ENCODE measurements around the gene SELENOM.
A peak's percentile ranks its signal among the peaks of the same experiment; 100 is the strongest.
"Not testable (repeated sequence)": the region's sequence is repeated elsewhere in the genome, so short reads cannot be mapped to it uniquely, and the experiment has no call there.

SELENOM gene

GRCh38 chr22:31090217-31091085 is 16.9 kb downstream of the SELENOM start:
- DNase-seq (ENCODE audit: low read depth), result no peak

DNA sequence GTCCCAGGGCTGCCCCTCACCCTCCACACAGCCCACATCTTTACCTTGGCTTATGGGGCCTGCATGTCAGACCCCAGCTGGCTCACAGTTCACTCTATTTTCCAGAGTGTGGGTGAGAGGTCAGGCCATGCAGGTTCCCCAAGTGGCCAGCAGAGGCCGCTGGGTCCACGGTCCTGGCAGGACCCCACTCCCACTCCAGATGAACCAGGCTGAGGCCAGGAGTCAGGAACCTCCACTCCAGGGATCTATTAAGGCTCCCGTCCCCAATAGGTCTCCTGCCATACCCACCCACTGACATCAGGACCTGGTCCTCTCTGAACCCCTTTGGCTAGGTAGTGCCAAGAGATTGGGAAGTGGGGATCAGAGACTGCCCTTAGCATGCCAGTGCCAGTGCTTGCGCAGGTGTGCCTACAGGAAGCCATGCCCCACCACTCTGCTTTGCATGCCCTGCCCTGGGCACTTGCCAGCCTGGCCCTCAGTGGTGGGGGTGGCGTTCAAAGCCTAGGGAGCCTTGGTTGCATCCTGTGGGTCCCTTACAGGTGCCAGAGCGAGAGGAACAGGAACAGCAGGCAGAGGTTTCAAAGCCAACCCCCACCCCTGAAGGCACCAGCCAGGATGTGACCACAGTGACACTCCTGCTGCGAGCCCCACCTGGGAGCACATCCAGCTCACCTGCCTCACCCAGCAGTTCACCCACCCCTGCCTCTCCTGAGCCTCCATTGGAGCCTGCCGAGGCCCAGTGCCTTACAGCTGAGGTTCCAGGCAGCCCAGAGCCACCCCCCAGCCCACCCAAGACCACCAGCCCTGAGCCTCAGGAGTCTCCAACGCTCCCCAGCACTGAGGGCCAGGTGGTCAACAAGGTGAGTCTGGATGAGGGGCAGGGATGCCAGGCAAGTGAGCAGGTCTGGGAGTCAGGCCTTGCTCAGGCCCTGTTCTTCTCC is 17.9 kb downstream of the SELENOM start:
- no peak for DNase-seq (ENCODE audit: low read depth)

- DNase-seq (ENCODE audit: low read depth), result no peak
These were observed 19.0 kb downstream of the SELENOM start for GRCh38 chr22:31088233-31088986.

DNA sequence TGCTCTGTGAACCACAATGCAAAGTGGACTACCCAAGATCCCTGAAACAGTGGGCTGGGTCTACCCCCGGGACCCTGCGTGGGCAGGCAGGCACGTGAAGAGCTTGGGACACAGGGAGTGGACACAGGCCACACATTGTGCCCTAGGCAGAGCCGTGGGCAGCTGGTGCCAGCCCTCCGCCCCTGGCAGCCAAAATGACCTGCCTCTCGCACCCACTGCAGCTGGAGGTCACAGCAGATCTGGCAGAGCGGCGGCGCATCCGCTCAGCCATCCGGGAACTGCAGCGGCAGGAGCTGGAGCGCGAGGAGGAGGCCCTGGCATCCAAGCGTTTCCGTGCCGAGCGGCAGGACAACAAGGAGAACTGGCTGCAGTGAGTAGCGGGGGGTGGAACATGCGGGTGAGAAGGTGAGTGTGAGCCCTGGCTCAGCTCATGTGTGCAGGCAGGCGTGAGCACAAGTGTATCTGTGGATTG is 19.6 kb downstream of the SELENOM start:
- no peak for DNase-seq (ENCODE audit: low read depth)

GRCh38 chr22:31086703-31087330 is 20.6 kb downstream of the SELENOM start:
- DNase-seq (ENCODE audit: low read depth), result no peak

- no peak for DNase-seq (ENCODE audit: low read depth)
These were observed 21.4 kb downstream of the SELENOM start for GRCh38 chr22:31085928-31086327.

DNA sequence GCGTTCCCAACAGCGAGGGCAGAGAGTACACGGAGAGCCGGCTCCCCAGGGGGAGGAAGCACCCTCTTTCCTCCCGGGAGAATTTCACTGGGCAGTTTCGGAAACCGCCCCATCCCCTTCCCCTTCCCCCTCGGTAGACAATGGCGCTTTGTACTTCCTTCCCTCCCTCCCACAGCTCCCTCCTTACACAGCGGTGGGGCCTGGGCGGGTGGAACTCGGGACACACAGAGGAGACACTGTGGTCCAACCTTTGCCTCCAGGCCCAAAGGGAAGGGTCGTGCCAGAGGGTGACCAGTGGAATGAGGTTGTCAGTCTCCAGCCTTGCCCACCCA is 21.9 kb downstream of the SELENOM start:
- DNase-seq (ENCODE audit: low read depth), result no peak

DNA sequence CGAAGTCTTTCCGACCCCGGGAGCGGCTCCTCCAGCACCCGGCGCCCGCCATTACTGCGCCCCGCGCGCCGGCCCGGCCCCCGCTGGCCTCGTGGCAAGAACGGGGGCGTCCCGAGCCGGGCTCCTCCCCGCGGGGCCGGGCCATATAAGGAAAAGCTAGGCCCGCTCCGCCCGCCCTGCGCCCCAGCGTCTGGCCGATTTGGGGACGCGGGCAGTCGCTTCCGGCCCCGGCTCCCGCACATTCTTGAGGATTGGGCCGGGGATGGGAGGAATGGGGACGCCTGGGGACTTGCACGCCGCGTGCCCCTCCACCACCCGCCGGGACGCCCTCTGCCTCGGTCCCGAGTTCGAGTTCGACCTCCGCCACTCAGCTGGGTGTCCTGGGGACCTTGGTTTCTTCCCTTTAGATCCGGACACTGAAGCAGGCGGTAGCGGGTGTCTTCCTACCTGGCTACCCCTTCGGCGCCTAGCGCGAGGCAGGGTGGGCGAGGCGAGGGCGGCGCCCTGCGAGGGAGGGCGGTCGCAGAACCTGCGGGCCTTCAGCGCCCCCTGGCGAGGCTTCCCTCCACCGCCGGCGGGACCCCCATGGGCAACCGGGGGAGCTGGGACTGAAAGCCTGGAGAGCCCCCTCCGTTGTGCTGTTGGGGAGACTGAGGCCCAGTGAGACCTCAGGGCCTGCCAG is 22.4 kb downstream of the SELENOM start:
- peak; percentile 76 for DNase-seq (ENCODE audit: low read depth)

- DNase-seq (ENCODE audit: low read depth), result no peak
These were observed 23.2 kb downstream of the SELENOM start for GRCh38 chr22:31083923-31084810.

GRCh38 chr22:31083377-31083768 is 24.0 kb downstream of the SELENOM start:
- no peak for DNase-seq (ENCODE audit: low read depth)

DNA sequence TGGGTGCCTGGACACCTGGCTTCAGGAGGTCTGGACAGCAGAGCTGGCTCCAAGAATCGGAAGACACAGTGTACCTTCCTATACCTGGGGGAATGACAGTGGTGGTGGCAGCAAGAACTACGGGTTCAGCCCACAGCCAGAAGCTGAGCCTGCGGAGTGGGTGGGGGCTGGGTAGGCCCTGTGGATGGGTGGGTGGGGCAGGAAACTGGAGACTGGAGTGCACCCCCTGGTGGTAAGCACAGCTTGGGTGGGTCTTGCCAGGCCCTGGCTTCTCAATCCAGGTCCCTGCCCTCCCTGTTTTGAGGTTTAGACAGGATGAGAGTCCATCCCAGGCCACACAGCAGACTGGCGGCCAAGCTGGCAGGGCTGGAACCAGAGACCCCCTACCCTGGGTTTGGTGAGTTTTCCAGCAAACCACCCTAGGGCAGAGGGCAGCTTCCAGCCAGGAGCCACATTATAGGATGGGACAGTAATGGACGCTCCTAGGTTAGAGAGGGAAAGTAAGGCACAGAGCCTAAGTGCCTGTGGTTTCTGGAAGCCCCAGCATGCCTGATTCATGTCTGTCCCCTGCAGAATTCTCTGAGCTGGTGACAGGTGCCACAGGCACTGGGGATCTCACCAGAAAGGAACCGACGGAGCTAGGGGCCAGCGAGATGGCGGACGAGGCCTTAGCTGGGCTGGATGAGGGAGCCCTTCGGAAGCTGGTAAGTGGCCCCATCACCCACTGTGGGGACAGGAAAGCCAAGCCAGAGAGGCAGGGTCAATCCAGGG is 24.6 kb downstream of the SELENOM start:
- DNase-seq (ENCODE audit: low read depth), result peak; percentile 43

DNA sequence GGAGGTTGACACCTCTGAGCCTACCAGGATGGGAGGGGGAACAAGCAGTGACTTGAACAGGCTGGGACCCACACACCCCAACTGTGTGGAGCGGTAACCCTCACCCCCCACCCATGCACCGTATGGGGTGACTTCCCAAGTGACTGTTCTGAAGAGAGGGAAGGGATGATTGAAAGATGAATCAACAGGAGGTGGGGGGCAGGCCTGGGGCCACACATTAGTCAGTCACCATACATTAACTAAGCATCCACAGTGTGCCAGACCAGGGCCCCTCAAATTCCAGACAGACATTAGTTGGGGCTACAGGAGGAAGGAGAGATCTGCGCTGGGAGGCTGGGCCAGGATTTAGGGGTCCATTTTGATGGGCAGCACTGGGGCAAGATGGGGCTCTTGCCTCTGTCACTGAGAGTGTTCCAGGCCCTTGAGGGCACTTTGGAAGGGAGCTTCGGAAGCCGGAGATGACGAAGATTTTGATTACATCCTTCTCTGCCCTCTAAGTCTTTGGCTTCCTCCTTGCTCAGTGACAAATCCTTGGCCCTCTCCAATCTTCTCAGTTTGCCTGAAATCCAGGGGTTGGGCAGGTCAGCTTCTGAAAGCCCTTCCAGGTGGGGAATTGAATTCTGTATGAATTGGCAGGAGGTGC is 25.3 kb downstream of the SELENOM start:
- DNase-seq (ENCODE audit: low read depth), result no peak

- DNase-seq (ENCODE audit: low read depth), result peak; percentile 76
These were observed 26.3 kb downstream of the SELENOM start, which contains the start of gene SMTN for GRCh38 chr22:31080848-31081649. Gene SMTN (plus strand): TSS chr22:31081318. CDS start chr22:31083259, 1,941 bp downstream.

- DNase-seq (ENCODE audit: low read depth), result no peak
These were observed 27.1 kb downstream of the SELENOM start for GRCh38 chr22:31080164-31080847.

- no peak for DNase-seq (ENCODE audit: low read depth)
These were observed 28.2 kb downstream of the SELENOM start for GRCh38 chr22:31079095-31079642.

GRCh38 chr22:31078389-31078788 is 29.0 kb downstream of the SELENOM start:
- not testable (repeated sequence) for DNase-seq (ENCODE audit: low read depth)

DNA sequence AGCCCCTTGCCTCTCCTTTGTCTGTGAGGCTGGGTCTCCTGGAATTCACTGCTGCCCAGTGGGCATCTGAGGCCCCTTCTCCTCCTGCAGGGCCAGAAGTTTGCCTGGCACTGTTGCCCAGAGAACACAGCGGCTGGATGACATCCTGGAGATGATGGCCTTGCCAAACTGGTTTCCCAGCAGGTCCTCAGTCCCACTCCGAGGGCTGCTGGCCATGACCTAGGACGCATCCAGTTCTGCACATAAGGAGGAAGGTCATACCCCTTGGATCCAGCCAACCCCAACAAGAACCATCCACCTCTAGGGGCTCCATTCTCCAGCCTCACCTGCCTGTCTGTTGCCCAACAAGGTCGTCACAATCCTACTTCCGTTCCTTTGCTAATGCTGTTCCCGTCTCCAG is 29.7 kb downstream of the SELENOM start:
- no peak for DNase-seq (ENCODE audit: low read depth)

All from stimulated activated CD8-positive, alpha-beta memory T cell treated with anti-CD3 and anti-CD28 coated beads, Interleukin-7, amount 100 ng/mL, for 24 hours (primary cell).